NT2/D1 (cell line): ENCODE measurements around the gene PCDHA3.

ENCODE experiments used
- YY1 ChIP-seq: IDR thresholded peaks from 2 replicates; pipeline ENCODE4 v1.6.1; 2011; ENCODE audit not compliant: insufficient read length, insufficient read depth
- ZNF274 ChIP-seq: IDR thresholded peaks from 2 replicates; pipeline ENCODE4 v1.6.1; 2011; ENCODE audit warnings: mild to moderate bottlenecking, low read depth, low read length

DNA sequence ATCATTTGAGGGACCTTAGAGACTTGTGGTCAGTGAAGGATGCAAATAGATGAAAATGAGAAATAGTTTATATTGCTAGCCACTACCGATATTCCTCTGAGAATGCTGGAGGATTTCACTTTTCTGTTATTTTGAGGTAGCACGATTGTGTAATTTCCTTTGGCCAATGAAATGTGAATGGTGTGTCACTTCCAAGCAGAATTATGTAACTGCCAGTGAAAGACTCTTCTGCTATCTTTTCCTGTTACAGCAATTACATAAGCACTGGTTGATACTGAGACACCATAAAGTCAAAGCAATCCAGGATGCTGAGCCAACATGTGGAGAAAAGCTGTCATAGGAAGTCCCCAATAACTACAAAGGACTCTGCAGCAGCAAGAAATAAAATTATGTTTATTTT, 9.8 kb upstream of the PCDHA3 start:
- TF ChIP-seq ZNF274 (no peak), YY1 (no peak)
